ENCODE data around the gene TTC6. TPM values are rescaled to one million over a fixed set of nuclear protein-coding genes. Genes with fewer than 3 reads are reported as not detected.

Gene TTC6
- polyA plus RNA-seq, 2 of the 4 experiments (the other 2 are of a cell fraction): 0.41 to 1.7 TPM

DNA sequence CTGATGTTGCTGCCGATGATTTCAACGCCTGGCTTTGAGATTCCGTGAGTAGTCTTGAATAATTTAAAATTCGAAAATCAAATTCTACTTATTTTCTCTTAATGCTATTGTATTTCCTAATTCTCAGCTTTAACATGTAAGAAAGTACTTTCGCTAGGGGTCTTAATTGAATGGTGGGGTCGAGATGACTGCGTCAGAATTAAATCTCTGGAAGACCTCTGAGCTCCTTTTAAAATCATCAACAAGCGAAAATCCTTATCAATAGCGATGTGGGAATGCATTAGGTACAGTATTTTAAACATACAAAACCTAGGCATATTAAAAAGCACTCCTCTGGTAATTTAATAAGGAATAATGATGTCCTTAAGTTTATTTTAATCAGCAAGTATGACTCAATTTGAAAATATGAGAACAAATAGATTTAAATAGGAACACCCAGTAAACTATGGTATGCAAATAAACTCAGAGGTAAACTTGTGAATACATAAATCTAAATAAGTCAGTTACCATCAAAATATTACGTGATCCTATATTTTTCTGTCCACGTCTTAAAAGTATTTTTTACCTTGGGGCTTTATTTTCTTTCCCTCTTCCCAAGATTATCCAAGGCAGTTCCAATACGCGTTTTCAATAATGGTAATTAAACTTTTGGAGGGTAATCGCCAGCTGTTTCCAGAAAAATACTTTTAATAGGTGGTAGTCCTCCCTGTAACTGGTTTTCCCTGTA is 1.8 kb upstream of the TTC6 start (continued):
- TF ChIP-seq, protein P1, sequence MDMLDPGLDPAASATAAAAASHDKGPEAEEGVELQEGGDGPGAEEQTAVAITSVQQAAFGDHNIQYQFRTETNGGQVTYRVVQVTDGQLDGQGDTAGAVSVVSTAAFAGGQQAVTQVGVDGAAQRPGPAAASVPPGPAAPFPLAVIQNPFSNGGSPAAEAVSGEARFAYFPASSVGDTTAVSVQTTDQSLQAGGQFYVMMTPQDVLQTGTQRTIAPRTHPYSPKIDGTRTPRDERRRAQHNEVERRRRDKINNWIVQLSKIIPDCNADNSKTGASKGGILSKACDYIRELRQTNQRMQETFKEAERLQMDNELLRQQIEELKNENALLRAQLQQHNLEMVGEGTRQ (IDR thresholded peaks at IDR 0.05): no peak
- TF ChIP-seq, protein P2, sequence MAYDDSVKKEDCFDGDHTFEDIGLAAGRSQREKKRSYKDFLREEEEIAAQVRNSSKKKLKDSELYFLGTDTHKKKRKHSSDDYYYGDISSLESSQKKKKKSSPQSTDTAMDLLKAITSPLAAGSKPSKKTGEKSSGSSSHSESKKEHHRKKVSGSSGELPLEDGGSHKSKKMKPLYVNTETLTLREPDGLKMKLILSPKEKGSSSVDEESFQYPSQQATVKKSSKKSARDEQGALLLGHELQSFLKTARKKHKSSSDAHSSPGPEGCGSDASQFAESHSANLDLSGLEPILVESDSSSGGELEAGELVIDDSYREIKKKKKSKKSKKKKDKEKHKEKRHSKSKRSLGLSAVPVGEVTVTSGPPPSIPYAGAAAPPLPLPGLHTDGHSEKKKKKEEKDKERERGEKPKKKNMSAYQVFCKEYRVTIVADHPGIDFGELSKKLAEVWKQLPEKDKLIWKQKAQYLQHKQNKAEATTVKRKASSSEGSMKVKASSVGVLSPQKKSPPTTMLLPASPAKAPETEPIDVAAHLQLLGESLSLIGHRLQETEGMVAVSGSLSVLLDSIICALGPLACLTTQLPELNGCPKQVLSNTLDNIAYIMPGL (CRISPR knock-in tag; IDR thresholded peaks at IDR 0.05; ENCODE audit: borderline replicate concordance): no peak

DNA sequence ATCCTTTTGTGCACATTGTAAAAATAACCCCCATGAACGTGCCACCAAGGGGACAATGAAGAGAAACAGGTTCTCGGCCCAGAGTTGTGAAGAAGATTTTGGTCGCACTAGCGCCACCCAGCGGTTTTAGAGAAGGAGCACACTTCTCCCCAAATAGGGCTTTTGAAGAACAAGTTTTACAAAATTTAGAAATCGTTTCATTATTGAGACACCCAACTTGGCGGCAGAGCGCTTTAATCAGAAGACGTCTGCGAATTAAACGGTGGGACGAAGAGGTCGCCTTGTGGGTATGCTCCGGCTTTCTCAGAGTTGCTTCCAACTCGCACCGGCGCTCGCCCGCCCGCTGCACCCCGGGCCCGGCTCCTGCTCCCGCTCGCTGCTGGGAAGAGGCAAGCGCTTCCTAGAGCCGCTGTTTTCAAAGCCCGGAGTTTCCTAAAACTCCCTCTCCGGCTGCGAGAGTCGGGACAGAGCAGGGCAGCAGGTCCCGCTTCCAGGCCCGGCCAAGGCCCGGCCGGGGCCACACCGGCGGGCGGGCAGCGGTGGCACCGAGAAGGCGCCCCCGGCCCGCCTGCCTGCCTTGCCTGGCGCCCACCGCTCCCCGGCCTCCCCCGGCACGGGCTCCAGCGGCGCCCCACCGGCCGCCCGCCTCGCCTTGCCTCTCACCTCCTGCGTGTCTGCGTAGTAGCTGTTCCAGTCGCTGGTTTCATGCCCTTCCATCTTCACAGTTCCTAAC is 1.0 kb upstream of the TTC6 start:
- H3K4me2 ChIP-seq: peak overlapping the region; percentile 95
- FAIRE-seq: peak; percentile 28
- no peak for TF ChIP-seq RNF2 (IDR thresholded peaks at IDR 0.05; ENCODE audit: borderline replicate concordance, low read depth)
- TF ChIP-seq, protein P3, sequence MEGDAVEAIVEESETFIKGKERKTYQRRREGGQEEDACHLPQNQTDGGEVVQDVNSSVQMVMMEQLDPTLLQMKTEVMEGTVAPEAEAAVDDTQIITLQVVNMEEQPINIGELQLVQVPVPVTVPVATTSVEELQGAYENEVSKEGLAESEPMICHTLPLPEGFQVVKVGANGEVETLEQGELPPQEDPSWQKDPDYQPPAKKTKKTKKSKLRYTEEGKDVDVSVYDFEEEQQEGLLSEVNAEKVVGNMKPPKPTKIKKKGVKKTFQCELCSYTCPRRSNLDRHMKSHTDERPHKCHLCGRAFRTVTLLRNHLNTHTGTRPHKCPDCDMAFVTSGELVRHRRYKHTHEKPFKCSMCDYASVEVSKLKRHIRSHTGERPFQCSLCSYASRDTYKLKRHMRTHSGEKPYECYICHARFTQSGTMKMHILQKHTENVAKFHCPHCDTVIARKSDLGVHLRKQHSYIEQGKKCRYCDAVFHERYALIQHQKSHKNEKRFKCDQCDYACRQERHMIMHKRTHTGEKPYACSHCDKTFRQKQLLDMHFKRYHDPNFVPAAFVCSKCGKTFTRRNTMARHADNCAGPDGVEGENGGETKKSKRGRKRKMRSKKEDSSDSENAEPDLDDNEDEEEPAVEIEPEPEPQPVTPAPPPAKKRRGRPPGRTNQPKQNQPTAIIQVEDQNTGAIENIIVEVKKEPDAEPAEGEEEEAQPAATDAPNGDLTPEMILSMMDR (IDR thresholded peaks at IDR 0.05): peak; percentile 83
- peak; percentile 65 to 78 for TF ChIP-seq RAD21 (conservative IDR thresholded peaks at IDR 0.05 in 1 of 2, IDR thresholded peaks at IDR 0.05 in 1 of 2)
- TF ChIP-seq PHF8 (IDR thresholded peaks at IDR 0.05; ENCODE audit: borderline replicate concordance, low read depth): peak; percentile 58; the same call in 1 of the 2 replicates
- peak; percentile 77 for TF ChIP-seq KDM5A (IDR thresholded peaks at IDR 0.05)
- TF ChIP-seq, protein P4, sequence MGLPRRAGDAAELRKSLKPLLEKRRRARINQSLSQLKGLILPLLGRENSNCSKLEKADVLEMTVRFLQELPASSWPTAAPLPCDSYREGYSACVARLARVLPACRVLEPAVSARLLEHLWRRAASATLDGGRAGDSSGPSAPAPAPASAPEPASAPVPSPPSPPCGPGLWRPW (IDR thresholded peaks at IDR 0.05): no peak
- TF ChIP-seq MYC (IDR thresholded peaks at IDR 0.05; ENCODE audit: borderline replicate concordance, low read length): no peak
- peak; percentile 83 for TF ChIP-seq SMC3 (IDR thresholded peaks at IDR 0.05)

DNA sequence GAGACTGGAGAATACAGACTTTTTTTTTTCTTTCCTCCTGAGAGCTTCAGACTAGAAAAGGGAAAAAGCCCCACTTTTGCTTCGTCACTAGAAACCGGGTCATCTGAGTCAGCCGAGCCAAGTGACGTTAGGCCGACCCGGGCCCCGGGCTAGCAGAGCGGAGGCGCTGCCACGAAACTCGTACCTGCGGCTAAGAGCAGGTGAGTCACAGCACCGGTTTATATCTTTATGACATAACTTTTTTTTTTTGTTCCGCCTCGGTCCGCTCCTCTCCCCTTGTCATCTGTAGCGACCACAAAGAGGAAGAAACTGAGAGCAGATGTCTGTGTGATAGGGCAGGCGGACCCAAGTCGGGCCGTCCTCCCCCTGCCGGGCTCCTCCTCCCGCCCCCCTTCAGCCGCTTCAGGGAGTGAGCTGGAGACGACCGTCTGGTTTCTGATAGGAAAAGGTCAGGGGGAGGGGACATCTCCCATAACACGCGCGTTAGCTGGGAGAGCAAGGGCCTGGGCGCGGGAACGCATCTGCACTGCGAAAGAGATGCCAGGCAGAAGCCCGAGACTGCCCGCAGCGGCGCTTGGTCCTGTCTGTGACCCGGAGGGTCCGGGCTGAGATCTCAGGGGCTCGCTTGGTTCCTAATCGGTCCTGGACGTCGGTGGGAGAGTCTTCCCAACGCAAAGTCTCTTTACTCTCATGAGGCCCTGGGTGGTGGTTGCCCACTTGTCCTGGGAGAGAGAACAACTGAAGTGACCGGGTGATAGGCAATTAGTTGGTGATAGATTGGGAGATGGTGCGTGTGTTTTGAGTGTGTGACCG is 586 bp downstream of the TTC6 start:
- peak; percentile 86 to 89 for DNase-seq (ENCODE audit: low read depth in 1 of 2, low spot score in 1 of 2)
- Histone ChIP-seq H3K27ac (peak overlapping the region; percentile 90 to 94), H3K4me2 (peak overlapping the region; percentile 95), H3K4me3 (peak overlapping the region; percentile 92), H3K4me1 (peaks cover 16% of the 10 kb centered on the region), H3K9me3 (no peaks in the 10 kb centered on the region)
- peak; percentile 32 to 75 for ATAC-seq
- 5% methylated on average over 28 of the region's 46 CpGs for WGBS (ENCODE audit: missing lambda C conversion rate)
- POLR2A ChIA-PET: interaction anchor here (0.9 kb wide), 1 partner anchor 365 kb away, joined by 3 read pairs; no protein-coding TSS in a partner anchor
- CTCF ChIA-PET: interaction anchor here (0.7 to 2.0 kb wide), 6 partner anchors 15 to 398 kb away, joined by 3 to 7 read pairs (median 4); partner anchors contain the start of gene MIPOL1
- no peak for FAIRE-seq
- peak; percentile 28; the same call in 1 of the 2 replicates for TF ChIP-seq POLR2A (IDR thresholded peaks at IDR 0.05; ENCODE audit: low read length)
- no peak for TF ChIP-seq NPAS2 (CRISPR knock-in tag; IDR thresholded peaks at IDR 0.05; ENCODE audit: borderline replicate concordance)
- TF ChIP-seq, protein P5, sequence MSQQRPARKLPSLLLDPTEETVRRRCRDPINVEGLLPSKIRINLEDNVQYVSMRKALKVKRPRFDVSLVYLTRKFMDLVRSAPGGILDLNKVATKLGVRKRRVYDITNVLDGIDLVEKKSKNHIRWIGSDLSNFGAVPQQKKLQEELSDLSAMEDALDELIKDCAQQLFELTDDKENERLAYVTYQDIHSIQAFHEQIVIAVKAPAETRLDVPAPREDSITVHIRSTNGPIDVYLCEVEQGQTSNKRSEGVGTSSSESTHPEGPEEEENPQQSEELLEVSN (IDR thresholded peaks at IDR 0.05; ENCODE audit: borderline replicate concordance, low read depth): peak; percentile 77; the same call in 1 of the 2 replicates
- TF ChIP-seq, protein P6, sequence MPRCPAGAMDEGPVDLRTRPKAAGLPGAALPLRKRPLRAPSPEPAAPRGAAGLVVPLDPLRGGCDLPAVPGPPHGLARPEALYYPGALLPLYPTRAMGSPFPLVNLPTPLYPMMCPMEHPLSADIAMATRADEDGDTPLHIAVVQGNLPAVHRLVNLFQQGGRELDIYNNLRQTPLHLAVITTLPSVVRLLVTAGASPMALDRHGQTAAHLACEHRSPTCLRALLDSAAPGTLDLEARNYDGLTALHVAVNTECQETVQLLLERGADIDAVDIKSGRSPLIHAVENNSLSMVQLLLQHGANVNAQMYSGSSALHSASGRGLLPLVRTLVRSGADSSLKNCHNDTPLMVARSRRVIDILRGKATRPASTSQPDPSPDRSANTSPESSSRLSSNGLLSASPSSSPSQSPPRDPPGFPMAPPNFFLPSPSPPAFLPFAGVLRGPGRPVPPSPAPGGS (IDR thresholded peaks at IDR 0.05): no peak
- TF ChIP-seq, protein P7, sequence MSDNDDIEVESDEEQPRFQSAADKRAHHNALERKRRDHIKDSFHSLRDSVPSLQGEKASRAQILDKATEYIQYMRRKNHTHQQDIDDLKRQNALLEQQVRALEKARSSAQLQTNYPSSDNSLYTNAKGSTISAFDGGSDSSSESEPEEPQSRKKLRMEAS (IDR thresholded peaks at IDR 0.05): peak; percentile 63
- peak; percentile 64 for TF ChIP-seq MAFK (IDR thresholded peaks at IDR 0.05; ENCODE audit: partially characterized antibody)
- TF ChIP-seq FOXS1 (CRISPR knock-in tag; IDR thresholded peaks at IDR 0.05): no peak
- TF ChIP-seq RFX5 (IDR thresholded peaks at IDR 0.05): peak; percentile 94
- peak; percentile 21; the same call in 1 of the 2 replicates for TF ChIP-seq PHF8 (IDR thresholded peaks at IDR 0.05; ENCODE audit: borderline replicate concordance, low read depth)
- TF ChIP-seq EHMT2 (IDR thresholded peaks at IDR 0.05; ENCODE audit: low read depth): no peak
- TF ChIP-seq, protein P1 (IDR thresholded peaks at IDR 0.05): no peak
- TF ChIP-seq CBX8 (IDR thresholded peaks at IDR 0.05): no peak

More for the DNA sequence above, 1.0 kb upstream of the TTC6 start:
- 2% methylated on average over 27 of the region's 56 CpGs for WGBS (ENCODE audit: missing lambda C conversion rate)
- ATAC-seq (peak; percentile 26 to 37), DNase-seq (ENCODE audit: low read depth in 1 of 2, low spot score in 1 of 2) (peak; percentile 75 to 92)
- peaks cover 18% of the 10 kb centered on the region for H3K4me1 ChIP-seq
- CTCF ChIA-PET: interaction anchor here (0.7 to 2.6 kb wide), 20 partner anchors 10 to 364 kb away, joined by 3 to 19 read pairs (median 4); no protein-coding TSS in a partner anchor
- peak overlapping the region; percentile 92 for H3K4me3 ChIP-seq
- H3K9me3 ChIP-seq: no peaks in the 10 kb centered on the region
- peak overlapping the region; percentile 90 to 94 for H3K27ac ChIP-seq
- POLR2A ChIA-PET: no interaction called here
